Measurements from ENCODE around the gene VPS13A.

The VPS13A gene

DNA sequence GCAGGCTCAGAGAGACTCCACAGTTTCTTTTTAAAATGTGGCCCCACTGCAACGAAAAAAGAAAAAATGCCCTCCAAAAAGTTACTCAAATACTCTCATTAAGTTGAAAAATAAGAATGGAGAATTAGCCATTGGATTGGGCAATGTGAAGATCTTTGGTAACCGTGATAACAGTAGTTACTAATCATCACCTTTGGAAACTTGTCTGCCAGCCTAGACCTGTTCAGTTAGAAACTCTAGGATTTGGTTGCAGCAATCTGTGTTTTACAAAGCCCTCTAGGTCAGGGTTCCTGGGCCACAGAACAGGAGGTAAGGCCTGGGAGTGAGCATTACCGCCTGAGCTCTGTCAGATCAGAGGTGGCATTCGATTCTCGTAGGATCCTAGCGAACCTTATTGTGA lies 34.2 kb downstream of the VPS13A start:
- ChIA-PET POLR2A (ENCODE audit: low non-redundant PET) (no interaction called here), CTCF (no interaction called here)

DNA sequence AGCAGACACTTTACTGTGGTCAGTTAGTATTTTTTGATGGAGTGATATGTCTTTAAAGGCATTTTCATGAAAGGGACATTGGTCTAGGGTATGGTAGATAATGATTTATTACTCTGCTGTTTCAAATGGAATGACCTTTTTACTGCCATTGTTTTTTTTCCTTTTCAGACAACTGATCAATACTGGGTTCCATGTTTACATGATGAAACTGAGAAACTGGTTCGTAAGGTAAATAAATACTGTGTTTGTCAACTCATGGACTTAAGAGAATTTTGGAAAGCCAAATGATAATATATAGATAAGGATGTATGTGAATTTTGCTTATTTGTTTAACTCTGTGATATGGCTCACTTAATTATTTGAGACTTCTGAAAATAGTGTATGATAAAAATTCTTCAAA lies 35.5 kb downstream of the VPS13A start:
- TF ChIP-seq CTCF (conservative IDR thresholded peaks at IDR 0.05; ENCODE audit: low read depth): no peak
- no peak for DNase-seq (ENCODE audit: low spot score)
- CTCF ChIA-PET: interaction anchor here (0.9 kb wide), 1 partner anchor 45 kb away, joined by 5 read pairs; no protein-coding TSS in a partner anchor
- POLR2A ChIA-PET (ENCODE audit: low non-redundant PET): no interaction called here
- no peak overlapping the region for H3K27ac ChIP-seq

More for the DNA sequence above, 34.2 kb downstream of the VPS13A start:
- DNase-seq (ENCODE audit: low spot score): no peak
- H3K27ac ChIP-seq: no peak overlapping the region
- TF ChIP-seq CTCF (conservative IDR thresholded peaks at IDR 0.05; ENCODE audit: low read depth): no peak

- no peak for DNase-seq (ENCODE audit: low spot score)
- no peak overlapping the region for H3K27ac ChIP-seq
- POLR2A ChIA-PET (ENCODE audit: low non-redundant PET): no interaction called here
- TF ChIP-seq CTCF (conservative IDR thresholded peaks at IDR 0.05; ENCODE audit: low read depth): no peak
- CTCF ChIA-PET: interaction anchor here (0.5 to 1.3 kb wide), 5 partner anchors 12 to 454 kb away, joined by 3 to 4 read pairs (median 3); no protein-coding TSS in a partner anchor
These were observed 38.5 kb downstream of the VPS13A start for GRCh38 chr9:77215874-77216273.

DNA sequence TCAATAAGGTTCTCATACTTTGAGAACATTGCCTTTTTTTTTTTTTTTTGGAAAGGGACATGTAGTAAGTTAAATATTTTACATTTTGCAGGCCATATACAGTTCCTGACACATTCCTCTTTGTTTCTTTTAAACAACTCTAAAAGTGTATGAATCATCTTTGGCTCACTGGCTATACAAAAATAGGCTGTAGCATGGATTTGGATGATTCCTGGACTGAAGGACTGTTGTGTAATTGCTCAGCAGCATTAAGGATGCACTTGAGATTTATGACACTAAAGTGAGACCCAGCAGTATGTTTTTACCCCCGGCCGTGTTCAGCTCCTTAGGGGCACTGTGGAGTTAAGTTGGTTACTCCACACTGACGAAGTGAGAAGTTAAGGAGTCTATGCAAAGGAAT lies 41.3 kb downstream of the VPS13A start:
- ChIA-PET CTCF (no interaction called here), POLR2A (ENCODE audit: low non-redundant PET) (no interaction called here)
- no peak for TF ChIP-seq CTCF (conservative IDR thresholded peaks at IDR 0.05; ENCODE audit: low read depth)
- DNase-seq (ENCODE audit: low spot score): peak; percentile 34
- H3K27ac ChIP-seq: no peak overlapping the region

DNA sequence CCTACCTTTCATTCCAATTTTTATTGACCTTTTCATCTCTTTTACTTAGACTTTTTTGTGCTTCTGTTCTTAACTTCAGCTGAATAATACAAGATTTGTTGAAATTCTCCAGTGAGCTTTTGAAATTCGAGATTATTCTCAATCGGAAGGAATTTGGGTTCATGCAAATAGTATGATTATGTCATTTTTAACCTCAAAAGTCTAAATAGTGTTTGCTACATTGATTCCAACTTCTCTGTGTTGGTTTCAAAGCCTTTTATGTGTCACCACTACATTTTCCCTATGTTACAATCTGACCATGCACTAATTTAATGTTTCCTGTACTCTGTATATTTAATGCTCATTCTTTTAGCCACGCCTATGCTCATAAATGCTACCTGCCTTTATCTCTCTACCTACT lies 44.1 kb downstream of the VPS13A start:
- ChIA-PET POLR2A (ENCODE audit: low non-redundant PET) (no interaction called here), CTCF (interaction anchor here (0.6 kb wide), 1 partner anchor 754 kb away, joined by 4 read pairs; no protein-coding TSS in a partner anchor)
- no peak overlapping the region for H3K27ac ChIP-seq
- DNase-seq (ENCODE audit: low spot score): no peak
- TF ChIP-seq CTCF (conservative IDR thresholded peaks at IDR 0.05; ENCODE audit: low read depth): no peak

GRCh38 chr9:77224746-77225312 lies 47.5 kb downstream of the VPS13A start:
- DNase-seq (ENCODE audit: low spot score): no peak
- no peak for TF ChIP-seq CTCF (conservative IDR thresholded peaks at IDR 0.05; ENCODE audit: low read depth)
- no peak overlapping the region for H3K27ac ChIP-seq
- CTCF ChIA-PET: interaction anchor here (0.6 kb wide), 1 partner anchor 76 kb away, joined by 4 read pairs; no protein-coding TSS in a partner anchor
- POLR2A ChIA-PET (ENCODE audit: low non-redundant PET): no interaction called here

Data from RWPE1 (cell line).